GM18511 (cell line): ENCODE results near the gene RXFP3.

Source experiments
- ATAC-seq: cut with Tn5 transposase; IDR thresholded peaks from one replicate; pipeline ENCODE4 v1.9.1; 2021; ENCODE audit warnings: mild to moderate bottlenecking, moderate library complexity; ENCODE audit not compliant: unreplicated experiment

RXFP3 gene

GRCh38 chr5:33976307-33976706, 40.1 kb downstream of the RXFP3 start:
- ATAC-seq: no peak

GRCh38 chr5:33978306-33978705, 42.1 kb downstream of the RXFP3 start:
- ATAC-seq: no peak

- ATAC-seq: no peak
These were observed 43.8 kb downstream of the RXFP3 start for GRCh38 chr5:33980030-33980429.

GRCh38 chr5:33981408-33982162, 45.4 kb downstream of the RXFP3 start:
- ATAC-seq: no peak

- ATAC-seq: no peak
These were observed 48.0 kb downstream of the RXFP3 start for GRCh38 chr5:33984178-33984577.

GRCh38 chr5:33984671-33985124, 48.5 kb downstream of the RXFP3 start, which contains the start of gene SLC45A2:
SLC45A2 (minus strand) TSS chr5:33984693; CDS start chr5:33984583, 110 bp downstream.
- ATAC-seq: no peak

- no peak for ATAC-seq
These were observed 49.3 kb downstream of the RXFP3 start for GRCh38 chr5:33985447-33985846.
